K562 (cell line): Measurements from ENCODE around the gene TUBB4B. TPM values are rescaled to one million over a fixed set of nuclear protein-coding genes. Genes with fewer than 3 reads are reported as not detected.
A peak's percentile ranks its signal among the peaks of the same experiment; 100 is the strongest.

Experiments
- ATF6 ChIP-seq: sonication (generic); formaldehyde crosslinking; IDR thresholded peaks from 2 replicates; pipeline ENCODE4 v1.4.0; 2020; ENCODE audit warnings: mild to moderate bottlenecking, missing genetic modification reagents
- CC2D1A ChIP-seq: fragments of 450-650 bp; IDR thresholded peaks from 2 replicates; pipeline ENCODE4 v1.6.1; 2017; ENCODE audit warnings: mild to moderate bottlenecking
- ELK3 ChIP-seq: fragments of 450-650 bp; formaldehyde crosslinking; IDR thresholded peaks from 2 replicates; pipeline ENCODE4 v1.4.0; 2020; ENCODE audit warnings: mild to moderate bottlenecking
- FIP1L1 ChIP-seq: fragments of 200-400 bp; formaldehyde crosslinking; IDR thresholded peaks from 2 replicates; pipeline ENCODE4 v1.6.1; 2018; ENCODE audit warnings: mild to moderate bottlenecking, low read depth, low read length; ENCODE audit not compliant: poor library complexity, severe bottlenecking
- FOXJ2 ChIP-seq: fragments of 200-800 bp; sonication (Bioruptor generic); IDR thresholded peaks from 2 replicates; pipeline ENCODE4 v1.6.1; 2016; ENCODE audit warnings: missing genetic modification characterization, missing compliant biosample characterization
- FOXJ3 ChIP-seq: sonication (generic); formaldehyde crosslinking; IDR thresholded peaks from 2 replicates; pipeline ENCODE4 v1.4.0; 2020; ENCODE audit warnings: mild to moderate bottlenecking, missing genetic modification reagents
- HEY1 ChIP-seq: fragments of 250-450 bp; sonication (Bioruptor Pico); IDR thresholded peaks from 2 replicates; pipeline ENCODE4 v1.5.0; 2020; ENCODE audit warnings: mild to moderate bottlenecking, moderate library complexity, borderline replicate concordance
- PHF8 ChIP-seq: fragments of 200-600 bp; sonication (generic); IDR thresholded peaks from 2 replicates; pipeline ENCODE4 v1.6.1; 2012; ENCODE audit warnings: mixed run types, mild to moderate bottlenecking, inconsistent platforms, low read length, moderate library complexity, borderline replicate concordance
- ZNF639 ChIP-seq, 2 experiments: fragments of 200-800 bp in 1 of 2; sonication (Bioruptor generic) in 1 of 2; sonication (generic) in 1 of 2; formaldehyde crosslinking in 1 of 2; IDR thresholded peaks in 1 of 2; conservative IDR thresholded peaks in 1 of 2; 2 replicates each; pipeline versions ENCODE4 v1.5.0 to v1.6.1; 2016 to 2020; ENCODE audit warnings: missing compliant biosample characterization in 1 of 2, missing genetic modification characterization in 1 of 2, missing genetic modification reagents in 1 of 2
- ZSCAN32 ChIP-seq: fragments of 450-650 bp; formaldehyde crosslinking; IDR thresholded peaks from 2 replicates; pipeline ENCODE4 v1.4.0; 2020; ENCODE audit warnings: mild to moderate bottlenecking, moderate library complexity
- polyA plus RNA-seq, 8 experiments: library from polyadenylated mRNA; depleted of rRNA in 4 of 8; stranded (reverse) in 5 of 8; unstranded in 3 of 8; fragments of >200 nt; fragmentation: Nextera tagmentation in 2 of 8; fragmentation: Illumina TruSeq in 1 of 8; extraction: Ambion mirVana in 2 of 8; extraction: Trizol in 1 of 8; gene quantifications; 2 replicates each; pipeline versions ENCODE4 v1.2.1 to v1.2.3, GENCODE V29; 2011 to 2014; ENCODE audit warnings: inconsistent platforms in 1 of 8, missing spikeins in 1 of 8
- total RNA-seq, 7 experiments: library from RNA; depleted of rRNA in 6 of 7; stranded (reverse); fragments of >200 nt in 6 of 7; fragmentation: Illumina TruSeq in 2 of 7; extraction: Trizol in 2 of 7; gene quantifications; 2 replicates each; pipeline versions ENCODE4 v1.2.1 to v1.2.3, GENCODE V29; 2011 to 2021; ENCODE audit warnings: low replicate concordance in 1 of 7

TUBB4B gene
- total and polyA plus RNA-seq, 9 of the 15 experiments (the other 6 are each of a cell fraction or from before 2014, with no cell fraction given) = 24.1 to 443 (median 268) TPM

- TF ChIP-seq PHF8 (peak; percentile 81; the same call in 1 of the 2 replicates), HEY1 (CRISPR knock-in tag) (no peak), ZSCAN32 (CRISPR knock-in tag) (no peak), ATF6 (CRISPR knock-in tag) (no peak), CC2D1A (no peak), ELK3 (CRISPR knock-in tag) (no peak), FOXJ3 (CRISPR knock-in tag) (no peak), FIP1L1 (no peak), FOXJ2 (tag) (no peak), ZNF639 (CRISPR knock-in tag; conservative IDR thresholded peaks at IDR 0.05 in 1 of 2, IDR thresholded peaks at IDR 0.05 in 1 of 2) (peak in 1 of 2 experiments; percentile 91; a peak in 2 of 4 replicates)
Measured at GRCh38 chr9:137200311-137201204, 40.5 kb upstream of the TUBB4B start, which contains the start of gene TPRN (continued).
